HepG2 (cell line): Measurements from ENCODE around the gene CCDC87. TPM values are rescaled to one million over a fixed set of nuclear protein-coding genes. Genes with fewer than 3 reads are reported as not detected.

Source experiments
- DMAP1 ChIP-seq: IDR thresholded peaks from 2 replicates; pipeline ENCODE4 v1.6.1; 2016
- ELF3 ChIP-seq: IDR thresholded peaks from 2 replicates; pipeline ENCODE4 v1.6.1; 2016; ENCODE audit warnings: missing genetic modification reagents, missing compliant biosample characterization
- ETV6 ChIP-seq: sonication (generic); formaldehyde crosslinking; conservative IDR thresholded peaks from 2 replicates; pipeline ENCODE4 v1.4.0; 2020; ENCODE audit warnings: missing genetic modification reagents
- FOXC1 ChIP-seq: sonication (generic); formaldehyde crosslinking; IDR thresholded peaks from 2 replicates; pipeline ENCODE4 v1.8.0; 2022; ENCODE audit warnings: mild to moderate bottlenecking, missing genetic modification reagents, borderline replicate concordance
- IKZF4 ChIP-seq: sonication (generic); formaldehyde crosslinking; IDR thresholded peaks from 2 replicates; pipeline ENCODE4 v1.5.1; 2020; ENCODE audit warnings: borderline replicate concordance, mild to moderate bottlenecking, low read depth, missing genetic modification reagents; ENCODE audit errors: not compliant biosample characterization
- MEIS2 ChIP-seq: sonication (generic); formaldehyde crosslinking; IDR thresholded peaks from 2 replicates; pipeline ENCODE4 v1.9.0; 2021; ENCODE audit warnings: mild to moderate bottlenecking, missing genetic modification reagents
- MYPOP ChIP-seq: sonication (generic); formaldehyde crosslinking; IDR thresholded peaks from 2 replicates; pipeline ENCODE4 v1.8.1; 2023; ENCODE audit warnings: mild to moderate bottlenecking, moderate library complexity, missing genetic modification reagents
- PRMT3 ChIP-seq: sonication (generic); formaldehyde crosslinking; IDR thresholded peaks from 2 replicates; pipeline ENCODE4 v1.8.1; 2022; ENCODE audit warnings: low read depth, mild to moderate bottlenecking, moderate library complexity, missing genetic modification reagents, borderline replicate concordance
- RXRA ChIP-seq: sonication (generic); formaldehyde crosslinking; IDR thresholded peaks from 2 replicates; pipeline ENCODE4 v1.5.1; 2020; ENCODE audit warnings: missing genetic modification reagents
- SALL1 ChIP-seq: sonication (generic); formaldehyde crosslinking; IDR thresholded peaks from 2 replicates; pipeline ENCODE4 v1.8.0; 2022; ENCODE audit warnings: mild to moderate bottlenecking, missing genetic modification reagents
- SMYD3 ChIP-seq: sonication (generic); formaldehyde crosslinking; IDR thresholded peaks from 2 replicates; pipeline ENCODE4 v1.8.1; 2023; ENCODE audit warnings: mild to moderate bottlenecking, missing genetic modification reagents
- SP4 ChIP-seq: sonication (generic); formaldehyde crosslinking; IDR thresholded peaks from 2 replicates; pipeline ENCODE4 v1.8.1; 2023; ENCODE audit warnings: mild to moderate bottlenecking, missing genetic modification reagents
- SRY ChIP-seq: sonication (generic); formaldehyde crosslinking; IDR thresholded peaks from 2 replicates; pipeline ENCODE4 v1.8.0; 2022; ENCODE audit warnings: mild to moderate bottlenecking, missing genetic modification reagents
- TGIF2 ChIP-seq: IDR thresholded peaks from 2 replicates; pipeline ENCODE4 v1.6.1; 2016; ENCODE audit warnings: control low read depth, missing compliant biosample characterization
- THAP11 ChIP-seq: IDR thresholded peaks from 2 replicates; pipeline ENCODE4 v1.6.1; 2016; ENCODE audit warnings: missing biosample characterization, missing genetic modification reagents
- ZBTB20 ChIP-seq: sonication (generic); formaldehyde crosslinking; IDR thresholded peaks from 2 replicates; pipeline ENCODE4 v1.8.1; 2023; ENCODE audit warnings: missing genetic modification reagents, low read depth, mild to moderate bottlenecking, borderline replicate concordance
- ZNF205 ChIP-seq: IDR thresholded peaks from 2 replicates; pipeline ENCODE4 v1.6.1; 2018; ENCODE audit warnings: missing biosample characterization, missing genetic modification reagents
- ZNF354B ChIP-seq: sonication (generic); formaldehyde crosslinking; IDR thresholded peaks from 2 replicates; pipeline ENCODE4 v1.8.0; 2022; ENCODE audit warnings: mild to moderate bottlenecking, missing genetic modification reagents
- ZNF513 ChIP-seq: sonication (generic); formaldehyde crosslinking; conservative IDR thresholded peaks from 2 replicates; pipeline ENCODE4 v1.5.0; 2020; ENCODE audit warnings: missing genetic modification reagents
- ZNF747 ChIP-seq: sonication (generic); formaldehyde crosslinking; IDR thresholded peaks from 2 replicates; pipeline ENCODE4 v1.8.1; 2023; ENCODE audit warnings: missing genetic modification reagents, mild to moderate bottlenecking, borderline replicate concordance
- ZNF749 ChIP-seq: sonication (generic); formaldehyde crosslinking; IDR thresholded peaks from 2 replicates; pipeline ENCODE4 v1.8.0; 2022; ENCODE audit warnings: mild to moderate bottlenecking, missing genetic modification reagents, moderate library complexity, borderline replicate concordance
- ZNF773 ChIP-seq: sonication (generic); formaldehyde crosslinking; IDR thresholded peaks from 2 replicates; pipeline ENCODE4 v1.4.0; 2020; ENCODE audit warnings: missing genetic modification reagents, borderline replicate concordance
- ZNF788 ChIP-seq: sonication (generic); formaldehyde crosslinking; IDR thresholded peaks from 2 replicates; pipeline ENCODE4 v1.5.0; 2020; ENCODE audit warnings: mild to moderate bottlenecking, missing genetic modification reagents, borderline replicate concordance
- ZZZ3 ChIP-seq: sonication (generic); formaldehyde crosslinking; IDR thresholded peaks from 2 replicates; pipeline ENCODE4 v1.4.0; 2020; ENCODE audit warnings: missing genetic modification reagents, mild to moderate bottlenecking, borderline replicate concordance
- polyA plus RNA-seq, 8 experiments: library from polyadenylated mRNA; depleted of rRNA in 3 of 8; stranded (reverse) in 7 of 8; unstranded in 1 of 8; fragments of >200 nt; fragmentation: Illumina TruSeq in 4 of 8; extraction: Trizol in 4 of 8; gene quantifications; 2 replicates each; pipeline versions ENCODE4 v1.2.1 to v1.2.3, GENCODE V29; 2011 to 2016; ENCODE audit warnings: low read depth in 4 of 8, missing spikeins in 1 of 8, mixed read lengths in 1 of 8; ENCODE audit not compliant: insufficient read depth in 1 of 8
- total RNA-seq, 5 experiments: library from RNA; depleted of rRNA; stranded (reverse); fragments of >200 nt; fragmentation: Illumina TruSeq; extraction: Trizol; gene quantifications; 2 replicates each; pipeline ENCODE4 v1.2.3, GENCODE V29; 2016; ENCODE audit warnings: low read depth in 1 of 5
- TF ChIP-seq, protein P1 (sequence below): IDR thresholded peaks from 2 replicates; pipeline ENCODE4 v1.6.1; 2012; ENCODE audit warnings: inconsistent platforms
- TF ChIP-seq, protein P2 (sequence below), 2 experiments: fragments of 450-650 bp in 1 of 2; sonication (generic) in 1 of 2; formaldehyde crosslinking; IDR thresholded peaks; 2 replicates each; pipeline versions ENCODE4 v1.5.0 to v1.8.0; 2020 to 2022; ENCODE audit warnings: mild to moderate bottlenecking in 1 of 2, missing genetic modification reagents in 1 of 2

Gene CCDC87
- total and polyA plus RNA-seq, 2 of the 13 experiments (the other 11 are each of a cell fraction or from before 2014, with no cell fraction given) = 0.05 to 0.42 TPM

GRCh38 chr11:66592457-66593302 is at the start of gene CCDC87, which contains the start of gene CCS (continued):
- TF ChIP-seq ETV6 (CRISPR knock-in tag) (no peak; the same call in 1 of the 2 replicates), PRMT3 (CRISPR knock-in tag) (no peak), MEIS2 (CRISPR knock-in tag) (peak; percentile 74), ZZZ3 (CRISPR knock-in tag) (peak; percentile 78), ZNF773 (CRISPR knock-in tag) (no peak), THAP11 (CRISPR knock-in tag) (peak; percentile 59; the same call in 1 of the 2 replicates), ZNF354B (CRISPR knock-in tag) (0 out of 2 replicates have a peak, but pooled peaks have one; percentile 71), MYPOP (CRISPR knock-in tag) (no peak), IKZF4 (no peak), ZNF513 (CRISPR knock-in tag) (no peak), SP4 (CRISPR knock-in tag) (no peak; the same call in 1 of the 2 replicates), ELF3 (CRISPR knock-in tag) (no peak; the same call in 1 of the 2 replicates), RXRA (peak; percentile 63; the same call in 1 of the 2 replicates), DMAP1 (CRISPR knock-in tag) (peak; percentile 88), FOXC1 (CRISPR knock-in tag) (peak; percentile 87; the same call in 1 of the 2 replicates), ZNF205 (CRISPR knock-in tag) (peak; percentile 16), ZNF747 (peak; percentile 91), TGIF2 (CRISPR knock-in tag) (no peak; the same call in 1 of the 2 replicates), ZNF788 (CRISPR knock-in tag) (peak; percentile 95; the same call in 1 of the 2 replicates), SRY (CRISPR knock-in tag) (peak; percentile 17; the same call in 1 of the 2 replicates), ZNF749 (CRISPR knock-in tag) (peak; percentile 55; the same call in 1 of the 2 replicates), SALL1 (CRISPR knock-in tag) (peak; percentile 58; the same call in 1 of the 2 replicates), ZBTB20 (CRISPR knock-in tag) (0 out of 2 replicates have a peak, but pooled peaks have one; percentile 2), SMYD3 (CRISPR knock-in tag) (peak; percentile 85; the same call in 1 of the 2 replicates)
- TF ChIP-seq, protein P1, sequence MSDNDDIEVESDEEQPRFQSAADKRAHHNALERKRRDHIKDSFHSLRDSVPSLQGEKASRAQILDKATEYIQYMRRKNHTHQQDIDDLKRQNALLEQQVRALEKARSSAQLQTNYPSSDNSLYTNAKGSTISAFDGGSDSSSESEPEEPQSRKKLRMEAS = peak; percentile 92
- TF ChIP-seq, protein P2, sequence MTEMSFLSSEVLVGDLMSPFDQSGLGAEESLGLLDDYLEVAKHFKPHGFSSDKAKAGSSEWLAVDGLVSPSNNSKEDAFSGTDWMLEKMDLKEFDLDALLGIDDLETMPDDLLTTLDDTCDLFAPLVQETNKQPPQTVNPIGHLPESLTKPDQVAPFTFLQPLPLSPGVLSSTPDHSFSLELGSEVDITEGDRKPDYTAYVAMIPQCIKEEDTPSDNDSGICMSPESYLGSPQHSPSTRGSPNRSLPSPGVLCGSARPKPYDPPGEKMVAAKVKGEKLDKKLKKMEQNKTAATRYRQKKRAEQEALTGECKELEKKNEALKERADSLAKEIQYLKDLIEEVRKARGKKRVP (CRISPR knock-in tag; IDR thresholded peaks at IDR 0.05) = 0 out of 4 replicates have a peak, but pooled peaks of 1 of the 2 experiments have one; percentile 45
